HG02623 (cell line): Measurements from ENCODE around the gene TYR.
"Not testable (repeated sequence)": the region's sequence is repeated elsewhere in the genome, so short reads cannot be mapped to it uniquely, and the experiment has no call there.

Experiments used
- ATAC-seq: cut with Tn5 transposase; IDR thresholded peaks from one replicate; pipeline ENCODE4 v1.9.1; 2021; ENCODE audit warnings: moderate library complexity; ENCODE audit not compliant: unreplicated experiment

TYR gene

GRCh38 chr11:89177691-89178231 lies at the start of gene TYR:
Gene TYR, plus strand, starts transcription at chr11:89177875. Its CDS starts 79 bp downstream, at chr11:89177954.
- no peak for ATAC-seq

- ATAC-seq: no peak
Observed at GRCh38 chr11:89136606-89137005, 41.1 kb upstream of the TYR start.

- ATAC-seq: no peak
Observed at GRCh38 chr11:89147229-89147628, 30.4 kb upstream of the TYR start.

GRCh38 chr11:89159974-89160373 lies 17.7 kb upstream of the TYR start:
- ATAC-seq: no peak

- ATAC-seq: no peak
Observed at GRCh38 chr11:89161949-89162348, 15.7 kb upstream of the TYR start.

- ATAC-seq: no peak
Observed at GRCh38 chr11:89163686-89164085, 14.0 kb upstream of the TYR start.

GRCh38 chr11:89168396-89168795 lies 9.3 kb upstream of the TYR start:
- ATAC-seq: no peak

- ATAC-seq: no peak
Observed at GRCh38 chr11:89175796-89176195, 1.9 kb upstream of the TYR start.

GRCh38 chr11:89176938-89177337 lies 737 bp upstream of the TYR start:
- ATAC-seq: no peak

- ATAC-seq: no peak
Observed at GRCh38 chr11:89181111-89181510, 3.4 kb downstream of the TYR start.

GRCh38 chr11:89182773-89183518 lies 5.3 kb downstream of the TYR start:
- no peak for ATAC-seq

GRCh38 chr11:89184021-89184420 lies 6.3 kb downstream of the TYR start:
- ATAC-seq: no peak

GRCh38 chr11:89189776-89190175 lies 12.1 kb downstream of the TYR start:
- ATAC-seq: no peak

- ATAC-seq: no peak
Observed at GRCh38 chr11:89201138-89201537, 23.5 kb downstream of the TYR start.

GRCh38 chr11:89203814-89204213 lies 26.1 kb downstream of the TYR start:
- no peak for ATAC-seq

GRCh38 chr11:89205378-89205777 lies 27.7 kb downstream of the TYR start:
- no peak for ATAC-seq

- ATAC-seq: no peak
Observed at GRCh38 chr11:89220684-89221339, 43.1 kb downstream of the TYR start.

GRCh38 chr11:89235083-89235482 lies 57.4 kb downstream of the TYR start:
- ATAC-seq: no peak

- no peak for ATAC-seq
Observed at GRCh38 chr11:89235976-89236375, 58.3 kb downstream of the TYR start.

- ATAC-seq: not testable (repeated sequence)
Observed at GRCh38 chr11:89247007-89247406, 69.3 kb downstream of the TYR start.

- ATAC-seq: no peak
Observed at GRCh38 chr11:89249196-89249595, 71.5 kb downstream of the TYR start.

GRCh38 chr11:89261483-89261882 lies 83.8 kb downstream of the TYR start:
- not testable (repeated sequence) for ATAC-seq
